ENCODE measurements around the gene ADAMTSL3. TPM values are rescaled to one million over a fixed set of nuclear protein-coding genes. Genes with fewer than 3 reads are reported as not detected.

Gene ADAMTSL3
- polyA plus RNA-seq, 1 experiment: 0.05 TPM

- CTCF ChIA-PET: no interaction called here
- DNase-seq (ENCODE audit: low read depth, low spot score): no peak
- H3K4me3 ChIP-seq (ENCODE audit: low read depth, low read length): no peak overlapping the region
- no peaks in the 10 kb centered on the region for H3K9me3 ChIP-seq (ENCODE audit: control insufficient read depth, insufficient read depth, low read length)
- no peaks in the 10 kb centered on the region for H3K27me3 ChIP-seq (ENCODE audit: control insufficient read depth, insufficient read depth, low read length)
- POLR2A ChIA-PET: no interaction called here
- TF ChIP-seq CTCF (IDR thresholded peaks at IDR 0.05; ENCODE audit: low read depth, low read length): no peak
- H3K27ac ChIP-seq (ENCODE audit: low read depth, low read length): no peak overlapping the region
Measured at GRCh38 chr15:83626171-83626802, 27.6 kb upstream of the ADAMTSL3 start.

- H3K9me3 ChIP-seq (ENCODE audit: control insufficient read depth, insufficient read depth, low read length): no peaks in the 10 kb centered on the region
- CTCF ChIA-PET: no interaction called here
- no peak for TF ChIP-seq CTCF (IDR thresholded peaks at IDR 0.05; ENCODE audit: low read depth, low read length)
- DNase-seq (ENCODE audit: low read depth, low spot score): no peak
- no peaks in the 10 kb centered on the region for H3K27me3 ChIP-seq (ENCODE audit: control insufficient read depth, insufficient read depth, low read length)
- POLR2A ChIA-PET: no interaction called here
- no peak overlapping the region for H3K27ac ChIP-seq (ENCODE audit: low read depth, low read length)
- H3K4me3 ChIP-seq (ENCODE audit: low read depth, low read length): no peak overlapping the region
Measured at GRCh38 chr15:83631534-83631933, 22.4 kb upstream of the ADAMTSL3 start.

GRCh38 chr15:83643201-83643600, 10.7 kb upstream of the ADAMTSL3 start:
- TF ChIP-seq CTCF (IDR thresholded peaks at IDR 0.05; ENCODE audit: low read depth, low read length): no peak
- ChIA-PET POLR2A (no interaction called here), CTCF (no interaction called here)
- DNase-seq (ENCODE audit: low read depth, low spot score): no peak
- no peaks in the 10 kb centered on the region for H3K9me3 ChIP-seq (ENCODE audit: control insufficient read depth, insufficient read depth, low read length)
- H3K4me3 ChIP-seq (ENCODE audit: low read depth, low read length): no peak overlapping the region
- H3K27ac ChIP-seq (ENCODE audit: low read depth, low read length): no peak overlapping the region
- no peaks in the 10 kb centered on the region for H3K27me3 ChIP-seq (ENCODE audit: control insufficient read depth, insufficient read depth, low read length)

- H3K27me3 ChIP-seq (ENCODE audit: control insufficient read depth, insufficient read depth, low read length): no peaks in the 10 kb centered on the region
- no peaks in the 10 kb centered on the region for H3K9me3 ChIP-seq (ENCODE audit: control insufficient read depth, insufficient read depth, low read length)
- TF ChIP-seq CTCF (IDR thresholded peaks at IDR 0.05; ENCODE audit: low read depth, low read length): no peak
- no peak for DNase-seq (ENCODE audit: low read depth, low spot score)
- ChIA-PET POLR2A (no interaction called here), CTCF (no interaction called here)
- H3K4me3 ChIP-seq (ENCODE audit: low read depth, low read length): no peak overlapping the region
- no peak overlapping the region for H3K27ac ChIP-seq (ENCODE audit: low read depth, low read length)
Measured at GRCh38 chr15:83644439-83644838, 9.5 kb upstream of the ADAMTSL3 start.

GRCh38 chr15:83650831-83651230, 3.1 kb upstream of the ADAMTSL3 start:
- H3K27me3 ChIP-seq (ENCODE audit: control insufficient read depth, insufficient read depth, low read length): peaks cover 25% of the 10 kb centered on the region
- DNase-seq (ENCODE audit: low read depth, low spot score): no peak
- no peak overlapping the region for H3K27ac ChIP-seq (ENCODE audit: low read depth, low read length)
- H3K9me3 ChIP-seq (ENCODE audit: control insufficient read depth, insufficient read depth, low read length): peaks cover 6% of the 10 kb centered on the region; the same call in 1 of the 2 replicates
- TF ChIP-seq CTCF (IDR thresholded peaks at IDR 0.05; ENCODE audit: low read depth, low read length): no peak
- ChIA-PET POLR2A (no interaction called here), CTCF (no interaction called here)
- H3K4me3 ChIP-seq (ENCODE audit: low read depth, low read length): no peak overlapping the region

All from AG04450 (cell line).